Measurements from ENCODE around the gene IKZF1.

The IKZF1 gene

GRCh38 chr7:50357426-50357825 is 52.9 kb downstream of the IKZF1 start:
- DNase-seq: no peak

- DNase-seq: peak; percentile 38
These were observed 53.7 kb downstream of the IKZF1 start for GRCh38 chr7:50358041-50358705.

DNA sequence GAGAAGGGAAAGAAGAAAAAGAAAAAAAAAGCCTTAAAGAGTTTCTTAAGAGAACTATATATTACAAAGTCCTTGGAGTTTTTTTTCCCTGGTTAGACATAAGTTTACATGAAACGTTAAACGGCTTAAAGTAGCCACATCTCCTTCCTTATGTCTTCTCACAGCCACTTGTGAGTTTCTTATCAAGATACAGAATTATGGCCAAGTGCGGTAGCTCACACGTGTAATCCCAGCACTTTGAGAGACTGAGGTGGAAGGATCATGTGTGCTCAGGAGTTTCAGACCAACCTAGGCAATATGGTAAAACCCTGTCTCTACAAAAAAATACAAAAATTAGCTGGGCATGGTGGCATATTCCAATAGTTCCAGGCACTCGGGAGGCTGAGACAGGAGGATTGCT is 54.3 kb downstream of the IKZF1 start:
- DNase-seq: peak; percentile 44

DNA sequence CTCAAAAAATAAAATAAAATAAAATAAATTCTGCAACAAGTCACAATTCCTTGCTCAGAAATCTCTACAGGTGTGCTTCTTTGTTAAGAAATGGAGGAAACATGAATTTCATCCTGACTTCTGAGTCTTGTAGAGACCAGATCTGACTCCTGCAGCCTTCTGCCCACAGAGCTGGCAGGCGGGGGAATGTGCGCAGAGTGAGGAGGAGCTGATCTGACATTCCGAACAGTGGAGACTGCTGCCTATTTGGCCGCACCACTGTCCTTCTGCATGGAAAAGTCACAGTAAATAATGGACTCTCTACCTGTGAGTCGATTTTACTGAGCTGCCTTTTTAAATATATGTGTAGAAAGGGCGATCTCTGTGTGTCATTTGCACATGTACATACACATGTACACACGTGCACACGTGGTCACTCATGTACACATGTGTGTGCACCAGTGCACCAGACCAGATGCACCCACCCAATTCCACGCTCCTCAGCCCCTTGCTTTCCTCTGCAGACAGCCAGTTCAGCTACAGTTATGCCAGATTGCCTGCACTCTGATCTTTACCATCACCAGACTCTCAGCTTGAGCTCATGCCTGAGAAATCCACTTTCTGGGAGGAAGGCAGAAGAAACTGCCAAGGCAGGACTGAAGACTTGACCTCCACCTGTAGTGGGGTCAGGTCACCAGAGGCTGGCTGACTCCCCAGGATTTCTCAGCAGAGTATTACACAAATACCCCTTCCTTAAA is 54.9 kb downstream of the IKZF1 start:
- DNase-seq: no peak

- DNase-seq: peak; percentile 76
These were observed 55.7 kb downstream of the IKZF1 start for GRCh38 chr7:50359995-50360925.

DNA sequence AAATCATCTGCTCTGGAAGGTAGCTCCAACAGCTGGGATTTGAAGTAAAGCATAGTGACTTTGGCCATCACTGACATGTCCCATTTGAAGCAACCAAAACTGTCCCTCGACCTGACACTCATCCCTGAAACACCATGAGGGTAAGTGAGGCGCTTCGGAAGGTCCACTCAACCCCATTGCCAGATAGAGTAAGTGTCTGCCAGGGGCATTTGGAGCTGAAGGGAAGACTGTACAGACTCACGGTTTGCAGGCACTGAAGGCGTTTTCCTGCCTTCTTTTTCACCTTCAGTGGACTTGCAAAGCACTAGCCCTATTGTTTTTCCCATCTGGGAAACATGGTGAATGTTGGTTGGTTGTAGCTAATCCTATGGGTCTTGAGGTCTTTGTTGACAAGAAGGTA is 57.6 kb downstream of the IKZF1 start:
- DNase-seq: no peak

DNA sequence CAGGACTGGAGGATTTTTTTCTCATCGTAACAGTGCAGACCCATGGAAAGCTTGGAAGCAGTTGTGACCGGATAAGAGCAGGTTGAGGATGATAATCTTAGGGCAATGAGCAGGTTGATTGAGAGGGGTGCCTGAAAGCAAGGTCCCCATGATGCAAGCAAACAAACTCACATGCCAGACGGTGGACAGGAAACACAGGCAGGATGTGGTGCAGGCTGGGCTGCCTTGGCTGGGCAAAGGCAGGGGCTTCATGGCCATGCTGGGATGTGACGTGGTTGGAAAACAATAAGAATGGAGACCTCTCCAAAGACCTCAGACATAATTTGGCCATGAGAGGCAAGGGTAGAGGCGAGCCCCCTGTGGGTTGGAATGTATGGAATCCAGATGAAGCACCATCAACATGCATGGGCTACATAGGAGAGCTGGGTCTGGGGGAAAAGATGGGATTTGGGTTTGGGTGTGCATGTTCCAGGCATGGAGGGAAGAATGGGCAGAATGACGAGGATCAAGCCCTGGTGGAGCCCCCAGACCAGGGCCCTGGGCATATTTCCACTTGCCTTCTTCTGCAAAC is 58.3 kb downstream of the IKZF1 start:
- peak; percentile 83 for DNase-seq

- DNase-seq: no peak
These were observed 59.0 kb downstream of the IKZF1 start for GRCh38 chr7:50363327-50364060.

- no peak for DNase-seq
These were observed 60.1 kb downstream of the IKZF1 start for GRCh38 chr7:50364645-50365044.

- no peak for DNase-seq
These were observed 61.8 kb downstream of the IKZF1 start for GRCh38 chr7:50366311-50366710.

- DNase-seq: no peak
These were observed 62.6 kb downstream of the IKZF1 start for GRCh38 chr7:50367100-50367499.

DNA sequence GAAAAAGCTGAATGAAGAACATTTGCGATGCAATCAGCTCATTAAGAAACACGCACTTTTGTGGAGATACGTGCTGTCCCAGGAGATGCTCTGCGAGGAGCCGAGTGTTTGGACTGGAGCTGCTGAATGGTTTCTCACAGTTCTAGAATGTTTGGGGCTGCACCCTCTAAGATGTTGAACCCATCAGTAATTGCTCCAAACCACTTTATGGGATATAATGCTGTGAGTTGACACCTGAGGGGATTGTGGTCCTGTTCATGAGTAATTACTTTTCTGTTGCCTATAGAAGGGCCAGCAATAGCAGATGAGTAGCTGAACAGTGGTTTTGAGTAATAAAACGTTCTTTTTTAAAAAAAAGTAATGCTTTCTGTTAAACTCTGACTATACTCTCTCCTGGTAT is 63.1 kb downstream of the IKZF1 start:
- DNase-seq: no peak

- no peak for DNase-seq
These were observed 63.9 kb downstream of the IKZF1 start for GRCh38 chr7:50368366-50368765.

- DNase-seq: peak; percentile 92
These were observed 64.9 kb downstream of the IKZF1 start for GRCh38 chr7:50369143-50370026.

DNA sequence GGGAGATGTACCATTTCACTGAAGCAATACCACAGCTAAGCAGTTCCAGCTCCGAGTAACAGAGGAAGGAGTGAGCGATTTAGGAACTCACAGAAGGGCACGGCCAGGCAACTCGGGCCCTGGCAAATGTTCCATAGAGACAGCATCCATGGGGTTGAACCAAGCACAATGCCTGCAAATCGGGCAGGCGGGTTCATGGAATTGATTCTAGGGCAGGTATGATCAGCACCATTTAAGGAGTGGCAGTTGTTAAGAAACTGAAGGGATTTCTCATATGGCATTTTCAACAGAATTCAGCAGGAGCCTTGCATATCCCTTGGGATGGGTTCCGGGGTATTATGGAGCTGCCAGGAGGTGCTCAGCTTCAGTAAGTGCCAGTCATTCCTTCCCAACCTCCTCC is 66.4 kb downstream of the IKZF1 start:
- no peak for DNase-seq

DNA sequence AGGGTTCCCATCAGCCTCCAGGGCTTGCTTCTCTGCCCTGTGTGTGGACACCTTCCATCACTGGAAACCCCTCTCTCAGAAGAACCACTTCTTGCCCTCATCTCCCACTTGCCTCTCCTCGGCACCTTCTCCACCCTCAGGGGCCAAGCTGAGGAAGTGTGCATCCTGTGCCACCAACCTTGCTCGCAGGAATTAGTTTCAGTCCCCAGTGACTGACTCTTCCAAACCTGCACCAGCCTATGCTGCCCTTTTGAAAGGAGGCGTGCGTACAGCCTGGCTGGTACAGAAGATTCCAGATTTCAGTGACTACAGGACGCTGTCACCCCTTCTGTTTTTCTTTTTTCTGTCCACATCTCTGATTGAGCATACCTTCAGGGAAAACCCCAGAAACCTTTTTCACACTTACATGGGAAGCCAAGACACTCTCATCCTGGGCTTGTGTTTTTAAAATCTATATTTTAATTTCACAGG is 67.1 kb downstream of the IKZF1 start:
- no peak for DNase-seq

DNA sequence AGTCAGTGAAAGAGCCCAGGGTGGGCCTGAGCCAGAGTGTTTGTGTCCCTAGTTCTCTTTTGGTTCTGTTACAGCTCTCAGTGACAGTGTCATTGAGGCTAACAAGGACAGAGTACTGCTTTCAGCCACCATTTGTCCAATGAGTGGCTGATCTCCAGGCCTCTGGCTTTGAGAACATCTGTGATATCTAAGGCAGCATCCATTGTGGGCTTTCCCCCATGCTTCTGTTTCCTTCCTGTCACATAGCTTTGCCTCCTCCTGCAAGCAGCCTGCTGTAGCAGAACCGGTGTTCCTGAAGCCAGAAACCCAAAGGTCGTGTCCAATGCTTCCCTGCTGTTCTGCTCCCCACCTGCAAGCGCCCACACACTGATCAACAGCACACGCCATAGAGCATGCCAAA is 68.4 kb downstream of the IKZF1 start:
- DNase-seq: peak; percentile 30

DNA sequence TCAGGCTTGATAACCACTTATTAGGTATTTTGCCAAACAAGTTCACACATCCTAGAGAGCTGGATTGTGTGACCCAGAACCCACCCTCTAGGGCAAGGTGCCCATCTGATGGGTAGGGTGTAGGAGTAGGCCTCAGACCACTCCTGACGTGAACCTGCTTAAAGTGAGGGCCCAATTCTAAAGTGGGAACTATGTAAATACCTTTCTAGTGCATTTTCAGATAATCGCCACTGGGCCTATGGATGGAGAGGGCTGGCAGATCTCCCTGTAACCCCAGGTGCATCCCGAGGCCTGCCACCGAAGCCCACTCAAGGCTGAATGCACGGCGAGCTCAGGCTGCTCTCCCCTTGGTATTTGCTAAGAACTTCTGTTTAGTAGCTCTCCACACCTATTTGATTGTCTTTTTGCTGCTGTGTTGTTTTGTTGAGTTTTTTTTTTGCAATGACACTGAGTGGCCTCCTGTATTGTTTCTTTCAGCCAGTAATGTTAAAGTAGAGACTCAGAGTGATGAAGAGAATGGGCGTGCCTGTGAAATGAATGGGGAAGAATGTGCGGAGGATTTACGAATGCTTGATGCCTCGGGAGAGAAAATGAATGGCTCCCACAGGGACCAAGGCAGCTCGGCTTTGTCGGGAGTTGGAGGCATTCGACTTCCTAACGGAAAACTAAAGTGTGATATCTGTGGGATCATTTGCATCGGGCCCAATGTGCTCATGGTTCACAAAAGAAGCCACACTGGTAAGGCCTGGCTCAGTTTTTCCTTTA is 71.7 kb downstream of the IKZF1 start:
- DNase-seq: no peak

GRCh38 chr7:50377356-50377755 is 72.8 kb downstream of the IKZF1 start:
- DNase-seq: no peak

DNA sequence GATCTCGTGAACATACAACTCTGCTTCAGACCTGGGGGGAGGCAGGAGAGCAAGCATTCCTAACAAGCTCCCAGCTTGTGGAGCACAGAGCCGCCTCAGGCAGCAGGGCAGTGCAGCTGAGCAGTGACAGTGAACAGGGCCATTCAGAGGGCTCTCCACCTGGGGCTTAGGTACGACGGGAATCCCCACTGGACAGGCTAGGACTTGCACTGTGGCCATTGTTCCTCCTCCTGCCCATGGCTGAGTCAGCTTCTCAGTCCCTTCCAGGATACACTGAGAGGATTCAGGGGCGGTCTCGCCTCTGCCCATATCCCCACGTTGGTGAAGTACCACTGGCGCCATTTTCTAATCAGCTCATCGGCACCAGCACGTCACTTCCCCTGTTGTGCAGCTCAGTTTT is 74.6 kb downstream of the IKZF1 start:
- DNase-seq: no peak

GRCh38 chr7:50379539-50379938 is 75.0 kb downstream of the IKZF1 start:
- DNase-seq: no peak

Data from hematopoietic multipotent progenitor cell treated with erythropoietin and hydrocortisone succinate and interleukin-3 and kit ligand, for 4 days (in vitro differentiated cells).